ENCODE results near the gene IFITM2. TPM values are rescaled to one million over a fixed set of nuclear protein-coding genes. Genes with fewer than 3 reads are reported as not detected.

The IFITM2 gene
- total RNA-seq, 1 donor = 38.4 TPM

DNA sequence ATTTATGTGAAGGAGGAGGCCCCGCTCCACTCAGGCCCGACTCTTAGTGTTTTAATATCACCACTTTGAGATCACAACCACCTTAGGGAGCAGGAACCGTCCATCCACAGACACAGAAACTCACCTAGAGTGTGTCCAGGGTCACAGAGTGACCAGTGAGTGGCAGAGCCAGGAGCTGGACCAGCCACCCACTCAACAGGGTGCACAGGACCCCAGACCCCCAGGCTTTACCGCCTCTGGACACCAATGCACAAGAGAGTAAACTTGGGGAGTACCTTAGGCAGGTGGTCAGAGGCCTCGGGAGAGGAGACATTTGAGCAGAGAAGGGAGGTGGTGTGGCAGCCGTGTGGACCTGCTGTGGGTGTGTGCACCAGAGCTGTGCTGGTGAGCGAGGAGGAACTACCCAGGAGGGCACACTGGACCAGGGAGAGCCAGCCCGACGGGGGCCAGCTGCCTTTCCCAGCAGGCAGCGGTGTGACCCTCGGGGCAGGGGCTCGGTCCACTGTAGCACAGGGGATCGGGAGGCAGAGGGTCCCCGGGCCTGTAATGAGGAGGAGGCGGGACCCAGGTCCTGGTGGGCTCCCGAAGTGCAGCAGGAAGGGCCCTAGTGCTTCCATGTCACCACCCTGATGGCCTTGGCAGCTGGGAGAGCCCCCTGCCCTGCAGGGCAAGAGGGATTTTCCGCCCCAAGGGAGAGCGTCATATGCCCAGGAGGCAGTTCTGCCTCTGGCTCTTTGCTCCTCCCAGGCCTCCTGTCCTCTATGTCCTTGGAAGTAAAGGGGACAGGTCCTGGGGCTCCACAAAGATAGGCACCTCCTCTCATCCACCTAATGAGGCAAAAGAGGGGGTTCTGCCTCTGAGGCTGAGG lies 36.9 kb upstream of the IFITM2 start:
- no peak for DNase-seq (ENCODE audit: low read depth)
- TF ChIP-seq, protein P1, sequence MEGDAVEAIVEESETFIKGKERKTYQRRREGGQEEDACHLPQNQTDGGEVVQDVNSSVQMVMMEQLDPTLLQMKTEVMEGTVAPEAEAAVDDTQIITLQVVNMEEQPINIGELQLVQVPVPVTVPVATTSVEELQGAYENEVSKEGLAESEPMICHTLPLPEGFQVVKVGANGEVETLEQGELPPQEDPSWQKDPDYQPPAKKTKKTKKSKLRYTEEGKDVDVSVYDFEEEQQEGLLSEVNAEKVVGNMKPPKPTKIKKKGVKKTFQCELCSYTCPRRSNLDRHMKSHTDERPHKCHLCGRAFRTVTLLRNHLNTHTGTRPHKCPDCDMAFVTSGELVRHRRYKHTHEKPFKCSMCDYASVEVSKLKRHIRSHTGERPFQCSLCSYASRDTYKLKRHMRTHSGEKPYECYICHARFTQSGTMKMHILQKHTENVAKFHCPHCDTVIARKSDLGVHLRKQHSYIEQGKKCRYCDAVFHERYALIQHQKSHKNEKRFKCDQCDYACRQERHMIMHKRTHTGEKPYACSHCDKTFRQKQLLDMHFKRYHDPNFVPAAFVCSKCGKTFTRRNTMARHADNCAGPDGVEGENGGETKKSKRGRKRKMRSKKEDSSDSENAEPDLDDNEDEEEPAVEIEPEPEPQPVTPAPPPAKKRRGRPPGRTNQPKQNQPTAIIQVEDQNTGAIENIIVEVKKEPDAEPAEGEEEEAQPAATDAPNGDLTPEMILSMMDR (IDR thresholded peaks at IDR 0.05; ENCODE audit: insufficient read depth, low read depth, low read length) = no peak
- H3K4me3 ChIP-seq (ENCODE audit: low read depth, low read length) = no peak overlapping the region

DNA sequence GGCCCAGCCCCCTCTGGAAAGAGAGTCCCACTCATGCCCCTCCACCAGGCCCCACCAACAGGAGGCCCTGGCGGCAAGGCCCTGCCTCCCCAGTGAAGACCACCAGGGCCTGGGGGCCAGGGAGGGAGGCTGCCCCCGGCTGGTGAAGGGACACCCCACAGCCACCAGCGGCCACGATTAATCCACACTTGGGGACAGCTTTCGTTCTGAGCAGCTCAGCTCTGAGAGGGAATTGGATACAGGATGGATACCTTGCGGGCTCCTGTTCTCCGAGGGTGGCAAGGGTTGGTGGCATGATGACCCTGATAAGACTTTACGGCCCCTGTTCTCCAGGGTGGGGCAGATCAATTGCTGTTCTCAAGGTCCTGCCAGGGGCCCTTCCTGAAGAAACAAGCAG lies 36.3 kb upstream of the IFITM2 start:
- TF ChIP-seq, protein P1 (IDR thresholded peaks at IDR 0.05; ENCODE audit: insufficient read depth, low read depth, low read length) = no peak
- no peak for DNase-seq (ENCODE audit: low read depth)
- no peak overlapping the region for H3K4me3 ChIP-seq (ENCODE audit: low read depth, low read length)

DNA sequence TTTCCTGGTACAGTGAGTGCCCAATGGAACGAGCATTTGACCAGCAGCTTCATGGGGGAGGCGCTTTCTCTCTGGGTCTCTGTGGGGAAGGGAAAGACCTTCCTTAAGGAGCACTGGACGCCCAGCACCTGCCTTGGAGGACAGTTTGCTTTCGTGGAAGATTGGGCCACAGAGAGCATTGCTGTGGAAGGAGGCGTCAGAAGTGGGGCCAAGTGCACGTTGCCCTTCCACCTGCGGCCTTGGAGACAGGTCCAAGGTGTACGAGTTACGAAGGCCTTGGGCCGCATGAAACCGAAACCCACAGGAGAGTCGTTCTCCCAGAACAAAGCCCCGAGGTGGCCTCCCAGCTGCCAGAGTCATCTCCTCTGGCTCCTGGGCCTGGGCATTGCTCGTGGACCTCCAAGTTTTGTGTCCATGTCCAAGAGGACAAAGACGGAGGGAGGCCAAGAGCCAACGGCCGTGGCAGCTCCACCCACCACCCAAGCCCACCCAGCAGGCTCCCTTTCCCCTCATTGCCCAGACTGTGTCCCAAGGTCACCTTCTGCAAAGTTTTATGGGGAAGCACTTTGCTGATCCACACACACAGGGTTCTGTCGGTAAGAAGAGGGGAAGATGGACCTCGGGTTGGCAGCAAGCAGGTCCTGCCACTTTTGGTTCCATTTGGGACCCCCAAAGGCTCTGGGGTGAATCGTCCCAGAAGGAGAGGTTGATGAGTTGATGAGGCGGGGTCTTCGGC lies 35.3 kb upstream of the IFITM2 start:
- H3K4me3 ChIP-seq (ENCODE audit: low read depth, low read length) = no peak overlapping the region
- TF ChIP-seq, protein P1 (IDR thresholded peaks at IDR 0.05; ENCODE audit: insufficient read depth, low read depth, low read length) = no peak
- DNase-seq (ENCODE audit: low read depth) = no peak

DNA sequence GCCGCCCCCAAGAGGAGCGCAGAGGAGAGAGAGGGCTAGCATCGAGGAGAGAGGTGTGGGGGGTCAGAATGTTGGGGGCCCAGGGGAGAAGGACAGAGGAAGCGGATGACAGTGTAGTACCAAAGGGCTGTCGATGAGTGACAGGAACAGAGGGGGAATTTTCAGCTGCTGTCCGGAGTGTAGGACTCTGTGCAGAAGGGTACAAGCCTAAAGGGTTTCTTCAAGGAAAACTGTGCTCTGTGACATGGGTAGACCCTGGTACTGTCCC lies 34.8 kb upstream of the IFITM2 start:
- TF ChIP-seq, protein P1 (IDR thresholded peaks at IDR 0.05; ENCODE audit: insufficient read depth, low read depth, low read length) = no peak
- H3K4me3 ChIP-seq (ENCODE audit: low read depth, low read length) = no peak overlapping the region
- no peak for DNase-seq (ENCODE audit: low read depth)

DNA sequence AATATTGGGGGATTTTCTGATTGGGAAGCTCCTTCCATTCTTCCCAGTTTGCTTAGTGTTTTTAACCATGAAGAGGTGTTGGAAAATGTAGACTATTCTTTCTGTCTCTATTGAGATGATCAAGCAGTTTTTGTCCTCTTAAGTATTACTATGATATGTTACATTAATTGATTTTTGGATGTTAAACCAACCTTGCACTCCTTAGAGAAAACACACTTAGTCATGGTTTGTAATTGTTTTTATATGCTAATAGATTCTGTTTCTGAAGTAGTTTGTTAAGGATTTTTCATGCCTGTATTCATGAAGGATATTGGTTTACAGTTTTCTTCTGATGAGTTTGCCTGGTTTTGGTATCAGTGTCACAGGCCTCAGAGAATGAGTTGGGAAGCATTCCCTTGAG lies 31.4 kb upstream of the IFITM2 start:
- TF ChIP-seq, protein P1 (IDR thresholded peaks at IDR 0.05; ENCODE audit: insufficient read depth, low read depth, low read length) = no peak
- H3K4me3 ChIP-seq (ENCODE audit: low read depth, low read length) = no peak overlapping the region
- no peak for DNase-seq (ENCODE audit: low read depth)

DNA sequence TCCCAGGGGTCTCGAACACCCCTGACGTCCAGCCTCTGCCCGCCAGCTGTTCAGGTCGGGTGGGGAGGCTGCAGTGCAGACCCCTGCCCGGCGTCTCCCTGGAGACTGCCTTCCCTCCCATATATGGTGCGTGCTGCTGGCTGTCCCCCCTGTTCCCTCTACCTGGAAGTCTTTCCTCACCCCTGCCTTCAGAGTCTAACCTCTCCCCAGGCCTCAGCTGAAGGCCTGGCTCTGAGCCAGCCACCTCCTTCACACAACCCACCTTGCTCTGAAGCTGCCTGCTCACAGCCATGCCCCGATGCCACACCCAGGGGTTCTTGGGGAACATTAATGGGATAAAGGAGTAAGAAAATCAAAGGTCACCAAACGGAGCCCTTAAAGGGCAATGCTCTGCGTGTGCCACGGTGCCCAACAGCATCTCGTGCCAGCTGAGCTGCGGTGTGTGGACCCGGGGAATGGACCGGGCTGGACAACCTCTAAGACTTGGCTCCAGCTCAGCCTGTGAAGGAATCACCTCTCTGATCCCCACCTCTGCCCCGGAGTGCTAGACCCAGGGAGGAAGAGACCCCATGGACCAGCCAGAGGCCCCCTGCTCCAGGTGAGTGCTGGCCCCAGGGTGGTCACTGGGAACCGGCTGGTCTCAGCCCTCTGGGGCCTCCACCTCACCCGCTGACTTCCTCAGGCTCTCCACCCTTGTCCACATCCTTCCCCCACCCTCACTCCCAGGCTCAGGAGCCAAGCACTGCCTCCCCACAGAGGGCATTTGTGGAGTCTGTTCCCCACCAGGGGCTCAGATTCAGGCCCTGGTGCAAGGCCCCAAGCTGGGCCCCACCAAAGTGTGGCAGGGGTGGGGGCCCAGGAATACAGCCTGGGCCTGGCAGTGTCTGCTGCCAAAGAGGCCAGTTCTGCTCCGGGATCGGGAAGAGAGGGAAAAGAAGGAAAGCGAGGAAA lies 29.3 kb upstream of the IFITM2 start, which contains the start of gene NLRP6:
NLRP6 (plus strand) TSS at position 407 of the 951 bp plus-strand sequence; CDS start at position 570, 163 bp downstream.
- TF ChIP-seq, protein P1 (IDR thresholded peaks at IDR 0.05; ENCODE audit: insufficient read depth, low read depth, low read length) = no peak
- H3K4me3 ChIP-seq (ENCODE audit: low read depth, low read length) = no peak within 1 kb of the TSS
- no peak for DNase-seq (ENCODE audit: low read depth)

Measured in fibroblast of villous mesenchyme (primary cell).